ENCODE measurements around the gene PGBD1. TPM values are rescaled to one million over a fixed set of nuclear protein-coding genes. Genes with fewer than 3 reads are reported as not detected.

Gene PGBD1
- polyA plus RNA-seq, 4 donors = 9.0 to 12.7 (median 10.7) TPM

DNA sequence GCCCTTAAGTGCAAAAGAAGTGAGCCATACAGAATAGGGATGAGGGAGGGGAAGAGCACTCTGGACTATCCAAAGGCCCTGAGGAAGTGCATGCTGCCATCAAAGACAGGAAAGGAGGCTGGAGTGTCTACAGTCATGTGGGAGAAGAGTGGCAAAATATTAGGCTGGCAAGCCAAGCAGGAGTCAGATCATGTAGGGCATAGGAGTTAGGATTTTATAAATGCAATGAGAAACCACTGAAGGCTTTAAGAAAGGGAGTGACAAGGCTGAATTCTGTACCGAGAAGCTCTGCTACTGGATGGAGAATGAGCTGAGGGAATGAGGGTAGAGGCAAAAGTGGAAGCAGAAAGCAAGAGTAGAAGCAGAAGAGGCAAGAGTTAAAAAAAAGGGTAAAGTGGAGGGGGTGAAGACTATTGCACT lies 52.2 kb downstream of the PGBD1 start:
- no peak for DNase-seq (ENCODE audit: low read depth in 4 of 4, low spot score in 2 of 4)

DNA sequence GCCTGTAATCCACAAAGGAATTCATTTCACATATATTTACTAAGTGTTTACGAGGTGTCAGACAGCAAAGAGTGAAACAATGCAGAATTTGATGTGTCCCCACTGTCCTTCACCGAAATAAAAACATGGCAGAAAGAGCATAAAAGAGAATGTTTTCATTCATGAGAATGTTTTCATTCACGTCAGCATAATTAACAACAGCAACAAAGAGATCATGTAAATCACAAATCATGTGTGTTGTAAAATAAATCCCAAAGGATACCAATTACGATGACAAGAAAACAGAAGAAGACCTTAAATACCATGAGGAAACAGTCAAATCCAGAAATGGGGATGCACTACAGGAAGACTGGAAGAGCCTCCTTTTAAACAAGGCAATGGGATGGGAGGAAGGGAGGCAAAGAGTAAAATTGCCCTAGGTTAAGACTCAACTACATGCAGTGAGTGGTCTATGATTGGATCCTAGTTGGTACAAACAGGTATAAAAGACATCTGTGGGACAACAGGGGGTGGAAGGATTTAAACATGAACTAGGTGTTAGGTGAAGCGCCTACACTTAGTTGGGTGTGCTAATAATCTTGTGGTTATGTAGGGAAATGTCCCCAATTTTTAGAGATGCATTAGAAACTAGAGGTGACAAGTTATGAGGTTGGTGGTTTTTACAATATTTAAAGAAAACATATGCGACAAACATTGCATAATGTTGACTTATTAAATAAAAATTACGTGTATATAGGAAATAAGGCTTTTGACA lies 53.1 kb downstream of the PGBD1 start:
- peak in 2 of 4 donors; percentile 26 to 32 for DNase-seq (ENCODE audit: low read depth in 4 of 4, low spot score in 2 of 4)

DNA sequence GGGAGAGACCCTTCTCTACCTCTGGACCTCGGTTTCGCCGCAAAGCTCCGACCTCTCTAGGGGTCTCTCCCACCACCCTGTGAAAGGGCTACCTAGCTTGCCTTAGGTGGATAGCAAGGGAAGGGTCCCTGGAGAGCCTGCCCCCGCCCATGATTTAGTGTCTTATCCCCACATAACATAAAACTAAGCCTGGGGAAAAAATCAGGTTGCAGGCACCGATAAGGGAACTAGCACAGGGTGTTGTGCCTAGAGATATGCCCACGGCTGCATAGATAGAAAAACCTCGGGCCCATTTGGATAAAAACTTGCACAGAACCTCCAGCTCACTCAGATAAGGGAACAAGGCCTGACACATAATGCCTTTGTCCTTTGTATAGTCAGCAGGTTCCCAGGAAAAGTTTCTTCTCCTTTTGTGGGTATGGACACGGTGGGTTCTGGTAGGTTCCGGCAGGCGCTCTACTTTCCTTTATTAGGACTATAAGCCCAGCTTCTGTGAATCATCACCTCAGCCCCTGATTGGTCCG lies 53.7 kb downstream of the PGBD1 start:
- no peak for DNase-seq (ENCODE audit: low read depth in 4 of 4, low spot score in 2 of 4)

DNA sequence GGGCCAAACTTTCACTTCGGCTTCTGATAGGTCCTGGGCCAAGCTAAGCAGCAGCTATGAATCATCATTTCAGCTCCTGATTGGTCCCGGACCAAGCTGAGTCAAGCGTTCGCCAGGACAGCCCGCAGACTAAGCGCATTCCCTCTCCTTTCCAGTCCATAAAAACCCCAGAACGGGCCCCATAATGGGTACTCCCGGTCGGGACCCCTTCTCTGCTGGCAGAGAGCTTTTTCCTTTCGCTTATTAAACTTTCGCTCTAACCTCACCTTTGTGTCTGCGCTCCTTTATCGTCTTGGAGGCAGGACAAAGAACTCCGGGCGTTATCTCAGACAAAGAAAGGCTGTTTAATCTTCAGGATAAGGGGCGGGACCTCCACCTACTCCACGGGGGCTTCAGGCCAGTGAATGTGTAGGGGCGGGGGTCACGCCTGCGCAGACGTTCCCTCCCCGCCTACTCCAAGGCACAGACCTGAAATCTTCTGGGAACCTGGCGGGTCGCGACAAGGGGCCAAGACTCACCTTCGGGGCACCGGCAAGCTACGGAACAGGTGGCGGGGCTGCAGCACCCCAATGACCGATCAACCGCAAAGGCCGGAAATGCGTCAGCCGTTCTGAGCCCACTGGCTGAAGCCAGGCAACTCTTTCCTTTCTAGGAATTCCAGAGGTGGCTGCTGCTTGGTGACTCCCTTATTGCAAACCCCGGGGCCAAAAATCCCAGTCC lies 54.4 kb downstream of the PGBD1 start, which contains the start of gene ZSCAN31:
Gene ZSCAN31, minus strand, starts transcription at position 585 of the 720 bp plus-strand sequence. CDS start 6,465 bp downstream, outside the sequence.
- peak; percentile 96 to 99 (median 98) for DNase-seq (ENCODE audit: low read depth in 4 of 4, low spot score in 2 of 4)

DNA sequence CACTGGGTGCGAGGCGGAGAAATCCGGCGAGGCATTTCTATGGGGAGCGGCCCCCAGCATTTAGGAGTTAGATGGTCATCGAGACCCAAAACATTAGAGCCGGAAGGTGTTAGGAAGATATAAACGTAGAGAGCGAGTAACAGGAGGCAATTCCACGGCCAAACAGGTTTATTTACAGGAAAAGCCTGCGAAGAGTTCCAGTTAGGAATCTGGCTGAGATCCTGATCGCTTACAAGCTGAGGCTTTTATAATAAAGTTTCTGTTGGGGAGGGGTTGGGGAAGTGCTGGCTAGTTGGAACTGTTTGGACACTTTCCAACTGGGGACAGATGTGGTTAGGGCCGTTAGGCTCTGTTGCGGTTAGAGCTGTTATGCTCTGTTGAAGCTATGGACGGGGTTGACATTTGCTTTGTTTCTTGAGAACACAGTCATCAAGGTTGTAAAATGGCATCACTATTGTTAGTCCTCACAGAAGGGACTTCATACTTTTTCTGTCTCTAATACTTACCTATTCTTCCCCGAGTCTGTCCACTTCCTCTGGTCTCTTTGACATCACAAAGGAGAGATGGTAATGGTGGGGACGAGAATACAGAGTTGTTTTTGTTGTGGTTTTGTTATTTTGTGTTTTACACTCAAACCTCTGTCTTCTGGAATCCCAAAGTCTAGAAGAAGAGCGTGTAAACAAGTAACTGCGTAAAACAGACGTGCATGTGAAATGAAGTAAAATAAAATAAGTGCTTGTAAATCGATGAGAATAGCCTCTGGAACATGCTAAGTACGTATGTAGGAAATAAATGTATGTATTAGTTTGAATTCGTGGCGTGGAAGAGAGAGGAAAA lies 55.1 kb downstream of the PGBD1 start:
- peak; percentile 71 to 86 (median 73) for DNase-seq (ENCODE audit: low read depth in 4 of 4, low spot score in 2 of 4)

DNA sequence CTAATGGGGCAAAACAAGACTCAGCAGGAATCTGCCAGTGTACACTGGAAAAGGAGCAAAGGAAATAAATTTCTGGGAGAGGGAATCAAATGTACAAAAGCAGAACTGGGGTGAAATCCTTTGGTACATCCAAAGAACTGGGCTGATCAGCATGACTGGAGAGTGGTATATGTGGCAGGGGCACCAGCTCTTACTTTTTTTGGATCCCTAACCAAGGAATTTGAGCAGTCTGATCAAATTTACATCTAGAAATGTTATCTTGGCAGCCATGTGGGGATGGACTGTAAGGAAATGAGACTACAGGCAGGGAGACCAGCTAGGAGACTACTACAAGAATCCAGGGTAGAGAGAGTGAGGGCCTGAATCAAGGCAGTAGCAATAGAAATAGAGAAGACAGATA lies 55.7 kb downstream of the PGBD1 start:
- peak in 2 of 4 donors; percentile 24 to 37 for DNase-seq (ENCODE audit: low read depth in 4 of 4, low spot score in 2 of 4)

DNA sequence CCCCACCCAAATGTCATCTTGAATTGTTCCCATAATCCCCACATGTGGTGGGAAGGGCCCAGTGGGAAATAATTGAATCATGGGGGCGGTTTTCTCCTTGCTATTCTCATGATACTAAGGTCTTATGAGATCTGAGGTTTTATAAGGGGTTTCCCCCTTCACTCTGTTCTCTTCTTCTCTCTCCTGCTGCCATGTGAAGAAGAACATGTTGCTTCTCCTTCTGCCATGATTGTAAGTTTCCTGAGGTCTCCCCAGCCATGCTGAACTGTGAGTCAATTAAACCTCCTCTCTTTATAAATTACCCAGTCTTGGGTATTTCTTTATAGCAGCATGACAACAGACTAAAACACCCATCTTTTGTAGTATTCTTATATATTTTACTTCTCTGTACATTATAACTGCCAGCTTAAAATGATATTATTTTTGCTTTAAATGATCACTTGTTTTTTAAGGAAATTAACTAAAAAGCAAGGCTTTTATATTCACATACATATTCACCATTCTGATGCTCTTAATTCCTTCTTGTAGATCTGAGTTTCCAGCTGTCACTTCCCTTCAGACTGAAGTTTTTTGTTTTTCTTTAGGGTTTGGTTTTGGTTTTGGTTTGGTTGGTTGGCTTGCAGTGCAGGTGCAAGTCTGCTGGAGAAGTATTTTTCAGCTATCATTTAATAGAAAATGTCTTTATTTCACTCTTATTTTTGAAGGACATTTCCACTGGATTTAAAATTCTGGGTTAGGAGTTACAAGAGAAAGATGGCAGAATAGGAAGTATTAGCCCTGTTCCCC lies 59.1 kb downstream of the PGBD1 start:
- DNase-seq (ENCODE audit: low read depth in 4 of 4, low spot score in 2 of 4) = no peak

DNA sequence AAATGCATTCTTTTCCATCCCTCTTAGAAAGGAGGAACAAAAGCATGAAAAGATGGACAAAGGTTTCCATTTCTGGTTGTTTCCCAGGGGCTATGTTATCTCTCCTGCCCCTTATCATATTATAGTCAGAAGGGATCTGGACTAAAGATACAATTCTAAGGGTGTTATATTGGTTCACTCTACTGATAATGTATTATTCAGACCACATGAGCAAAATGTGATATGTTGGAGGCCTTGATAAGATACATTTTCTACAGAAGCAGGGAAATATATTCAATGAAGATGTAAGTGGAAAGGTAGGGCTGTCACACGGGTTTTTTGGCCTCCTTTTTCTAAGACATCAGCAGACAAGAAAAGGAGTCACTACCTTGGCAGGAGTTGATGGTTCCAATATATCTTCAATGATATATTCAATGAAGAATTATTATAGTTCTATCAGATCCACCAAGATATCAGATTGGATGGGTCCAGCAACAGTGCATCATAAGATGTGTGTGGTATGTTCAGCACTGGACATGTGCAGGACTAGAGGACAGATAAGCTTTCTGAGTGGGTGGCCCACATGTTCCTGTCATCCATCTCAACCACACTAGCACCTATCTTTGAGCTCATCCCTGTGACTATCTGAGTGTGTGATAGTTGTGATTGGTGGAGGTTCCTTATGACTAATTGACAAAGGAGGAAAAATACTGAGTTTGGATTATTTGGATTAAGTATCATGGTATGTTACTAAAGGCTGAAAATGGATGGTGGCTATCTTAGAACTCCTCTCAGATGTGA lies 62.7 kb downstream of the PGBD1 start:
- DNase-seq (ENCODE audit: low read depth in 4 of 4, low spot score in 2 of 4) = no peak

DNA sequence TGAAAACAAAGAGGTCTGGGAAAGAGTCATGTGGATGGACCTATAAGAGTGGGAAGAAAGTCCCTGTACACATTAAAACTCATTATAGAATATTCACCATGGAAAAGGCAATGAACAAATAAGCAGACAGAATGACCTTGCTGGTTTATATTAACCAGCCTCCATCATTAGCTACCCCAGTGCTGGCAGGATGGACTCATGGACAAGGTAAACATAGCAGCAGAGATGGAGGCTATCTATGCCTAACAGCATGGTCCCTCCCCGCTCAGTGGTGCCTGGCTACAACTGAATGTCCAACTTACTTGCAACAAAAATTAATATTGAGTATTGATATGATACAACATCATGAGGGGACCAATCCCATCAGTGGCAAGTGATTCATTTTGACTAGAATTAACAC lies 63.8 kb downstream of the PGBD1 start:
- no peak for DNase-seq (ENCODE audit: low read depth in 4 of 4, low spot score in 2 of 4)

DNA sequence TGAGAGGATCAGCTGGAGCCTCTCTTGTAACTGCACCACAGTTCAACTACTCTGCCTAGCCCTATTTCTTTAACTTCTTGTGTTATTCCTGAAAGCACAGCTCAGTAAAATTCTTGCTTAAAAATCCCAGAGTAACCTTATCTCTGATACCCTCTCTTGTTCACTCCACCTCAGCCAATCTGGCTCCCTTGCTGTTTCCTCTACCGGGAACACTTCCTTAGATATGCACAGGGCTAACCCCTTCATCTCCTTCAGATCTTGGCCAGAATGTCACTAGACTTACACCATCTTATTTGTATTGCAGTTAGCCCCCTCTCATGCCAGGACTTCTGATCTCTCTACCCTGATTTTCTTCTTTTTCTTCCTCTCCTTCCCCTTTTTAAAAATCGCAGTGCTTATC lies 65.7 kb downstream of the PGBD1 start:
- DNase-seq (ENCODE audit: low read depth in 4 of 4, low spot score in 2 of 4) = no peak

DNA sequence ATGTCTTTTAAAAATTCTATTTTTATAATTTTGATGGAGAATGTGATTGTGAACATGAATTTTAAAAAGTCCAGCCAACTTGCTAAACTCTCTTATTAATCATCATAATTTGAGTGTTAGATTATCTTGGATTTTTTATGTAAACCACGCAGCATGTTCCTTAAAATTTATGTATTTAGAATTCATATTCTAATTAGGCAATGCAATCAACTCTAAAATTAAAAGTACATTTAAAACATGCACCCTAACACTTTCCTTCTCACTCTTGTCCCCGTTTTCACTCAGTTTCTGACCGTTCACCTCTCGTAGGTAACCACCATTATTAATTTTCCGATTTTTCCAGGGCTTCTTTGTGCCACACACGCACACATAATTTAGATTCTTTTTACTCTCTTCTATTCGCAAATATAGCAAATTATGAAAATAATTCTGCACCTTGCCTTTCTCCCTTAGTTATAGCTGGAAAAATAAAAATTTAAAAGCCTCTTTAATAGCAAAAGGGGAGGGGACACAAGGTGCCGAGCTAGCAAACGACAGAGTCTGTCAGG lies 68.0 kb downstream of the PGBD1 start:
- no peak for DNase-seq (ENCODE audit: low read depth in 4 of 4, low spot score in 2 of 4)

DNA sequence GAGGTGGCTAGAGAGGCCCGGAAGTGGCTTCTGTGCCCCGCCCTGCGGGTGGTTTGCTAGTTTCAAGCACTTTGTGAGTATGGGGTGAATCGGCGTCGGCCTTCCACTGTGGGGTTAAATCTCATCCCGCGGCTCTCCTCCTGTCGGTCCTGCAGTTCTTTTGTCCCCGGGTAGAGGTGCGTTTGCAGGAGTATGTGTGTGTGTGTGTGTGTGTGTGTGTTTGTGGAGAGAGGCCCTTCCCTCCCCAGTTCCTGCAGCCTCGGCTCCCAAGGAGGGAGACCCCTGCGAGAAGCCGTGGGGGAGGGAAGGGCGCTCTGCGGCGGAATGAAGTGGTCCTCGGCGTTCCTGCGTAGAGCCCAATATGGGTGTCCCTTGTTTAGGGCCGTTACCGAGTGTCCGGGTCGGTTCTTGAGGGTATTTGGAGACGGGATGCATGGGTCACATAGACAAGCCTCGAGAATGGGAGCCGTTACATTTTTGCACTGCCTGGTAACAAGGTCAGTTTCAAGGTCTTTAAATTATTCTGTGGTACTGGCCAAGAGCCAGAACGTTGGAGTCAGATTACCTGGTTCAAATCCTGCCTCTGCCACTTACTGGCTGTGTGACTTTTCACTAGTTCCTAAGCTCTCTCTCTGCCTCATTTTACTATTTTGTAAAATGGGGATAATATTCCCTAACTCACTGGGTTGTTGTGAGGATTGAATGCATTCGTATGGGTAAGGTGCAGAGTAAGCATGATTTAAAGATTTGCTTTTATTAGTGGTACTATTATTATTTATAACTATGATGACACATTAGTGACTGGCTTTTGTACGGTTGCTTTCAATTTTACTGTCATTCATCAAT lies 68.7 kb downstream of the PGBD1 start, which contains the start of gene ZKSCAN3:
Gene ZKSCAN3, plus strand, starts transcription at position 56 of the 846 bp plus-strand sequence. CDS start 9,640 bp downstream, outside the sequence.
- peak; percentile 67 to 82 (median 77) for DNase-seq (ENCODE audit: low read depth in 4 of 4, low spot score in 2 of 4)

DNA sequence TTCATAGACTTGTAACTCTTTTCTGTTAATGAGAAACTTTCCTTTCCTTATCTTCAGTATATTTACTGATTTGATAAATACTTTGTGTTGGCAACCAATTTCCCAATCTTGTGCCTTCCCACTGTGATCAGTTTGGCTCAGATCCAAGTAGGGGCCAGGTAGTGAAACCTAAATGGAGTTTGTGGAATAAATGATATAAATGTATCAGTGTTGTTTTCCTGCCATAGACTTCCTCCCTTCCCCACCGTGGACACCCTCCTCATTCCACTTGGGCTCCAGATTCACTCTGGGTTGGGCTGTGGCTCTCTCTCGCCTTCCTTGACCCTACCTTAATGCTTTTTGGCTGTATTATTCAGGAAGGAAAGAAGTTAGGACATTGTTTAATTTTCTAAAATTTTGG lies 69.7 kb downstream of the PGBD1 start:
- DNase-seq (ENCODE audit: low read depth in 4 of 4, low spot score in 2 of 4) = no peak

DNA sequence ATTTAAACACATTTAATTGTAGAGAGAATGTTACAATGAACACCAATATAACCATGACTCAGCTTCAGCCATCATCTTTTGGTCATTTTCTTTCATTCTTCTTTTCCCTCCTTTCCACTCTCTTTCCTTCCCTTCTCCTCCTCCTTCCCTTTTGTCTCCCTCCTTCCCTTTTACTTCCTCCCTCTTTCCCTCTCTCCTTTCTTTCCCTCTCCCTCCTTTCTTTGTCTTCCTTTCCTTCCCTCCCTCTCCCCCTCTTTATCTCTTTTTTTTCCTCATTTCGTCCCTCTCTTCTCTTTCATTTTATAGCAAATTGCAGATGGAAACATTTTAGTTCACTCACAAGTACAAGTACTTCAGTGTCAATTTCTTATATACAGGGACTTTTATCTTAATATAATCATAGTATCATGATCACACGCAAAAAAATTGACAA lies 70.1 kb downstream of the PGBD1 start:
- DNase-seq (ENCODE audit: low read depth in 4 of 4, low spot score in 2 of 4) = no peak
